ENCODE measurements around the gene NGEF.

Gene NGEF

DNA sequence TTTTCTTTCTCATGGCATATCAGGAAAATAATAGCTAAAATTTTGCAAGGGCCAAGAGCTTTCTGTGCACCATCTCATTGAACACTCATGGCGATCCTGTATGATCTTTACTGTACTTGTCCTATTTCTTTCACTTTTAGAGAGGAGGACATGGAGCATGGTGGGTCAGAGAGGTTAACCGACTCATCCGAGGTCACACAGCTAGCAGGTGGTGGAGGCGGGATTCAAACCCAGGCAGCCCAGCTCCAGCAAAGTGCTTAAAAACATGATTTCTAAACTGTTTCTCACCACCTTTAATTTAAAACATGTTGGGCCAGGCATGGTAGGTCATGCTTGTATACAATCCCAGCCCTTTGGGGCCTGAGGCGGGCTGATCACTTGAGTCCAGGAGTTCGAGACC lies 6.4 kb downstream of the NGEF start:
- DNase-seq (ENCODE audit: low read depth), result no peak
- TF ChIP-seq, protein P1, sequence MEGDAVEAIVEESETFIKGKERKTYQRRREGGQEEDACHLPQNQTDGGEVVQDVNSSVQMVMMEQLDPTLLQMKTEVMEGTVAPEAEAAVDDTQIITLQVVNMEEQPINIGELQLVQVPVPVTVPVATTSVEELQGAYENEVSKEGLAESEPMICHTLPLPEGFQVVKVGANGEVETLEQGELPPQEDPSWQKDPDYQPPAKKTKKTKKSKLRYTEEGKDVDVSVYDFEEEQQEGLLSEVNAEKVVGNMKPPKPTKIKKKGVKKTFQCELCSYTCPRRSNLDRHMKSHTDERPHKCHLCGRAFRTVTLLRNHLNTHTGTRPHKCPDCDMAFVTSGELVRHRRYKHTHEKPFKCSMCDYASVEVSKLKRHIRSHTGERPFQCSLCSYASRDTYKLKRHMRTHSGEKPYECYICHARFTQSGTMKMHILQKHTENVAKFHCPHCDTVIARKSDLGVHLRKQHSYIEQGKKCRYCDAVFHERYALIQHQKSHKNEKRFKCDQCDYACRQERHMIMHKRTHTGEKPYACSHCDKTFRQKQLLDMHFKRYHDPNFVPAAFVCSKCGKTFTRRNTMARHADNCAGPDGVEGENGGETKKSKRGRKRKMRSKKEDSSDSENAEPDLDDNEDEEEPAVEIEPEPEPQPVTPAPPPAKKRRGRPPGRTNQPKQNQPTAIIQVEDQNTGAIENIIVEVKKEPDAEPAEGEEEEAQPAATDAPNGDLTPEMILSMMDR (IDR thresholded peaks at IDR 0.05; ENCODE audit: low read length, missing control alignments), result no peak
- no peak overlapping the region for H3K4me3 ChIP-seq (replicated peaks; ENCODE audit: low read depth, low read length)

DNA sequence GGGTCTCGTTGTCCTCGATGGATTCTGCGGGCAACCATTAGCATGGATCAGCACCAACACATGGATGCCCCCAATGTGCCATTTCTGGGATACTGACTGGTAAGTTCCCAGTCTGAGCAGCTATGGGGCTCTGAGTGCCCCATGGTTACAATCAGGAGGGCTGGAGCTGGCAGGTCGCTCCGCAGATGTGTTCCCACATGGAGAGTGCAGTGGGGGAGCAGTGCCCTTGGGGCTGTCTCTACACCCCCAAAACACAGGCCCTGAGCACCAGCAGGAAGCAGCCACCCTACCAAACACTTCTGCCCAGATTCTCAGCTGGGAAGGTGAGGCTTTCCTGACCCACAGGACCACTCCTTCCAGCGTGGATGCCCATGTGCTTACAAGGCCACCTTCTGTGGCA lies 8.0 kb downstream of the NGEF start:
- DNase-seq (ENCODE audit: low read depth), result no peak
- TF ChIP-seq, protein P1 (IDR thresholded peaks at IDR 0.05; ENCODE audit: low read length, missing control alignments), result no peak

DNA sequence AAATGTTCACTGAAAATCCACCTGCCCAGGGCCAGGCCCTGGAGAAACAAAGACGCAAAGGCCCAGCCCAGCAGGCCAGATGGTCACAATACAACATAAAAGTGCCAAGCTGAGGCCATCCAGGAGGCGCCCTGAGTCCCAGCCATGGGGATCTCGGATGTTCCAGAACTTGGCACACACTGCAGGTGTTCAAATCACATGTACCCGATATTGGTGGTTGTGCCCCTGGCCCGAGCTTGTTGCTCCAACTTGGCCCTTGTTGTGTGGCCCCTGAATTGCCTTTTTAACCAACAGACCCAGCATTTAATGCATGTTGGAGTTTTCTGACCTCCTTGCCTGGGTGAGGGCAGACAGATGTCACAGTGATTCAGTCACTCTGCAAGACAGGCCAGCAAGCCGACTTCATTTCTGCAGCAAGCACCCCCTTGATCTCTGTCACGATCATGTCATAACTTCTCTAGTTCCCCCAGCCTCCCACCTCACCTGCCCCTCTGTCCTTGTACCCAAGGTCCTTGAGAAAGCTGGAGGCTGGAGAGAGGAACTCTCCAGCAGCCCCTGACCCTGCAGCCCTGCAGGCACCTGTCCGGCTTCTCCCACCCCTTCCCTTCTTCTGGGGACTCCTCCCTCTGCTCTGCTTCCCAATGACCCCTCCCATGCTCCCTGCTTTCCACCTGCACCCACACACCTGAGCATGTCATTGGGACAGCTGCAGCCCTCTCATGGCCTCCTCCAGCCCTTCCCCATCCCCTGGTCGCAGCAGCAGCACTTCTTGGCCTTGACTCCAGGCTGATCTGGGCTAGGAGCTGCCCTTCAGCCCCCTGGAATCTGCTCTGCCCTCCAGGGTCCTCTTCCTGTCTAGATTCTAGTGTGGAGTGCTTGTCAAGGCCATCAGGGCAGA lies 9.1 kb downstream of the NGEF start:
- TF ChIP-seq, protein P1 (IDR thresholded peaks at IDR 0.05; ENCODE audit: low read length, missing control alignments), result no peak
- no peak overlapping the region for H3K4me3 ChIP-seq (replicated peaks; ENCODE audit: low read depth, low read length)
- DNase-seq (ENCODE audit: low read depth), result no peak

More for the DNA sequence above, 8.0 kb downstream of the NGEF start:
- H3K4me3 ChIP-seq (replicated peaks; ENCODE audit: low read depth, low read length), result no peak overlapping the region

DNA sequence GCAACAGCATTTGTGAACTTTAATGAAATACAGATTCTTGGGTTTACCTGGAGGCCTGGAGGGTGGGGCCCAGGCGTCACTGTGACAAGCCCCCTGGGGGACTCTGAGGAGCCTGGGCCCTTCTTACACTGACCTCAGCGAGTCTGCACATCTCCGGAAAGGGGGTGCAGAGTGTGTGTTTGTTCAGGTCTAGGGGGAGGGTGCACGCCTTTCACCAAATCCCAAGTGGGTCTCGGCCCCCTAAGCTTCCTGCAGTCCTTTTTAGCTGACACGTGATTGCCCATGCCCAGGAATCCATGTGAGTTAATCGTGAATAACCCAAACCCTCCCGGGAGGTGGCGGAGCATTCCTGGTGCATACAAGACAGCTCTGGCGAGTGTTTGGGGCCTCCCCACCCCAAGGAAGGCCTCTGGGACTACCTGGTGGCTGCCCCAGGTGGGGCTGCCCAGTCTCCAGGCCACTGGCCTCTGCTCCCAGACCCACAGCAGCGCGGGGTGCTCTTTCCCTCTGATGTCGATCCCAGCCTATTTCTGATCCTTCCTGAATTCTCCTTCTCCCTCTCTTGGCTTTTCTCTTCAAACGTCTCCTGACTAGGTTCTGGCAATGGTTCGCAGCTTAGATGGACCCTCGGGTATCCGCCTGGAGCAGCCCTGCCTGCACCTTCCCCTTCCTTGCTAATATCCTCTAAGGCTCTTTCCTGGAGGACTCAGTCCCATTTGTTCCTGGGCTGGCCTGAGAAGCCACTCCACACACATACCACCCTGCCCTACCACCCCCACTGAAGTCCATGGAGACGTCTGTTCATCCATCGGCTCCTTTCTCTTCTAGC lies 10.0 kb downstream of the NGEF start:
- DNase-seq (ENCODE audit: low read depth), result no peak
- no peak overlapping the region for H3K4me3 ChIP-seq (replicated peaks; ENCODE audit: low read depth, low read length)
- TF ChIP-seq, protein P1 (IDR thresholded peaks at IDR 0.05; ENCODE audit: low read length, missing control alignments), result no peak

DNA sequence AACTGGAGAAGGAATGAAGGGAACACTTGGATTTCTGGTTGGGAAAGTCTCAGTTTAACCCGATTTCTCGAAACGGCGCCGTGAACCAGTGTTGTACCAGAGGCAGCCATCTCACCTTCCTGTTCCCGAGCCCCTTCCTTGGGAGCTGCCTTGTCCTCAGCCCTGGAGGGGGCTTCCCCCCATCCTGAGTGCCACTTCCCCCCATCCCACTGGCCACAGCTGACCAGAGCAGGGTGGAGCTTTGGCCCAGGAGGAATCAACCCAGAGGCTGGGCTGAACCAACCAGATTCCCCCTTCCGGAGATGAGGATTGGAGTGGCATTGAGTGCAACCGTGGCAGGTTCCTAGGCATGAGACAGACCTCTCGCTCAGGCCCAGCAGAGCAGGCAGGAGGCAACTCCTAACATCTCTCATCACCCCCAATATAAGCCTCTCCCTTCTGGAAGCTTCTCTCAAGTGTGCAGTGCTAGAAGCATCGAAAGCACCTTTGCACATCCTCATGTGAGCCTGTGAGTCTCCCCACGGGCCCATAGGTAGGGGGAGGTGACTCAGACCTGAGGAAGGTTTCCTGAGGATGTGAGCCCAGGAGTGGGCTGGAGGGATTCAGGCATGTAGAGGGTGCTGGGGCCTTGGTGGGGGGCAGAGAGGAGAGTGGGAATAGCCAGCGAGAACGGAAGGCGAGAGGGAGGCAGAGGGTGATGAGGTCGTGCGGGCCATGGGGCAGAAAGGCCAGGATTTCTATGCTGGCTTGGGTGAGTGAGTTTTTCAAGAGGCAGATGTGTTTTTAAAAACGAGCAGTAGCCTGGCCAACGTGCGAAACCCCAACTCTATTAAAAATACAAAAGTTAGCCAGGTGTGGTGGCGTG lies 11.9 kb downstream of the NGEF start:
- DNase-seq (ENCODE audit: low read depth), result no peak
- TF ChIP-seq, protein P1 (IDR thresholded peaks at IDR 0.05; ENCODE audit: low read length, missing control alignments), result no peak

DNA sequence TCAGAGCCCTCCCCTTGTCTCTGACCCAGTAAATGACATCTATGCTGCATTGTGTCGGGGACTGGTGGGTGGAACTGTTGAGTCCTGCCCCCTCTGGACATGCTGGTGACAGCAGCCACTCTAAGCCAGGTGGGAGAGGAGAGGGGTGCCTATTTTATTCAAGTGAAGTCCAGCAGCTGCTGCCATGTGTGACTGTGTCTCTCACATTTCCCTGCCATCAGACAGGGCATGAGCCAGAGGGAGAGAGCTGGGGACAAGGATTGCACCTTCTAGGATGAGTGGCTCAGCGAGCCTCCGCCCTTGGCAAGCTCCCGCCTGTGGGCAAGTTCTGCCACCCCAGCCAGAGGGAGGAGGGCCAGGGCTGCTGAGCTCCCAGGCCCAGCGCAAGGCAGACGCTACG lies 13.7 kb downstream of the NGEF start:
- TF ChIP-seq, protein P1 (IDR thresholded peaks at IDR 0.05; ENCODE audit: low read length, missing control alignments), result no peak
- H3K4me3 ChIP-seq (replicated peaks; ENCODE audit: low read depth, low read length), result no peak overlapping the region
- no peak for DNase-seq (ENCODE audit: low read depth)

More for the DNA sequence above, 11.9 kb downstream of the NGEF start:
- no peak overlapping the region for H3K4me3 ChIP-seq (replicated peaks; ENCODE audit: low read depth, low read length)
